Posterior cingulate gyrus (tissue), 11 donors: ENCODE data around the gene PITPNM3.

Experiments
- DNase-seq, 10 donors: peaks; one replicate each; pipeline versions ENCODE4 v3.0.0 to v3.0.0-alpha.2; 2020 to 2021; ENCODE audit warnings: mixed read lengths in 3 of 10
- intact Hi-C: fragments of 100-400 bp; cut with DNase I; formaldehyde crosslinking; loops from one replicate; pipeline ENCODE4 v1.15.1; 2023

Gene PITPNM3

DNA sequence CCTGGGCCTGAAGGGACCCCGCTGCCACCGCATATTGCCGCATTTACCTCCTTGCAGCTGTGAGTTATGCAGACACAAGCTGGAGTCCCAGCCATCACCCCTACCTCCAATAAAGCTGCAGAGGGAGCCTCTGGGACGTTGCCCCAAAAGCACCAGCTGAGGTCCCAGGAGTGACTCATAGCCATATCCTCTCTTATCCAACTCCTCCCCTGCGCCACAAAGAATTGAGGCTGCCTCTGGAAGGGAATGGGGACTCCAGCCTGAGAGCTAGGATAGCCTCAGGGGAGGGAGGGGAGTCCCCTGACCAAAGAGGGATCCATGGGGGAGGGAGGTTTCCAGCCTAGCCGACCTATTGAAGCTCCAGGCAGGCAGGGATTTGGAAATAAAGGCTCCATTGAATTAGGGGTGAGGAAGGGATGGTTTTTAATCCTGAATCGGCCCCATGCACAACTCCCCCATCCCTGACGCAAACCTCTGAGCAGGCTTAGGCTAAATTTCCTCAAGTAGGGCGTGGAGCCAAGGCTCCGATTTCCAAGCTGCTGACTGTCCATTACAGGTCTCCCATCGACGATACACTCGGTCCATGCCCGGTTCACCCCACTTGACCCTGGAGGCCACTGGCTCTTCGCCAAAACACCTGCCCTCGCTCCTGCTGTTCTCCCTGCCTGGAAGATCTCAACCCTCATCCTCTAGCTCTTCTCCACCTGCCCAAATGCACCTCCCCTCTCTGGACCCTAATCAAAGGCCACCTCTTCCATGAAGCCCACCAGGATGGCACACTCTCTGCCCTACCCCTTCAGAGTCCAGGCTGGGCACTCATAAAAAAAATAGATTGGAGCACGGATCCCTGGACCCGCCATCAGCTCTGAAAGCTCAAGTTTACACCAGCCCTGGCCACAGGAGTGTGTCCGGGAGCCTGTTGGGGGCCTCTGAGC, 84.6 kb downstream of the PITPNM3 start:
- intact Hi-C loops, result loop anchor here (10.0 kb wide), 1 partner anchor 173 kb away; the partner anchor contains the start of genes KIAA0753 and TXNDC17
- peak in 3 of 10 donors; percentile 51 to 86 (median 75) for DNase-seq

DNA sequence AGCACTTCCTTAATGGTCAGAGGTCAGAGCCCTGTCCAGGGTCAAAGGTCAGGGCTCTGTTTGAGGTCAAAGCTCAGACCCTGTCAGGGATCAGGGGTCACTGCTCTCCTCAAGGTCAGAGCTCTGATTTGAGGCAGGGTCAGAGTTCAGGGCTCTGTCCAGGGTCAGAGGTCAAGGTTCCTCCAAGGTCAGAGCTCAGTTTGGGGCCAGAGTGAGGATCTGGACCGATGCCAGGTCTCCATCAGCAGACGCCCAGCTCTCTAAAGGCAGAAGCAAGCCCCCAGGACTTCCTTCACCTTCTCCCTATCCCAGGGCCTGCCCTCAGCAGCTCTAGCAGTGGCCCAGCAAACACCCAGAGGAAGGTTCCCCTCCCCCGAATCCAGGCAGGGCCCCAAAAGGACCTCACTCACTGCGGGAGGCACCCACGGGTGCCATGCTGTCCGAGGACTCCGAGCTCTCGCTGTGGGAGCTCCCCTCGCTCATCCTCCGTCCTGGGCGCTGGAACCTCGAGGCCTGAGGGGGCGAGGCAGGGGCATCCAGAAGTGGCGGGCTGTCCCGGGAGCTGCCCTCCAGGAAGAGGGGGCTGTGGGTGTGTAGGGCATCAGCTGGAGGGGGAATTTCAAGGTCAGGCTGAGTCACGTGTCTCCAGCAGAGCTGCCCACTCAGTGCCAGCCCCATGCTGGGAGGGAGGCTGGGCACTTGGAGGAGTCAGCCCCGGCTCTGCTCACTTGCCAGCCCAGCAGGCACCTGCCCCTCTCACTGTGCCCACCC, 85.4 kb downstream of the PITPNM3 start:
- intact Hi-C loops, result loop anchor here (10.0 kb wide), 1 partner anchor 174 kb away; the partner anchor contains the start of genes KIAA0753 and TXNDC17
- DNase-seq, result peak in 2 of 10 donors; percentile 59 to 65

DNA sequence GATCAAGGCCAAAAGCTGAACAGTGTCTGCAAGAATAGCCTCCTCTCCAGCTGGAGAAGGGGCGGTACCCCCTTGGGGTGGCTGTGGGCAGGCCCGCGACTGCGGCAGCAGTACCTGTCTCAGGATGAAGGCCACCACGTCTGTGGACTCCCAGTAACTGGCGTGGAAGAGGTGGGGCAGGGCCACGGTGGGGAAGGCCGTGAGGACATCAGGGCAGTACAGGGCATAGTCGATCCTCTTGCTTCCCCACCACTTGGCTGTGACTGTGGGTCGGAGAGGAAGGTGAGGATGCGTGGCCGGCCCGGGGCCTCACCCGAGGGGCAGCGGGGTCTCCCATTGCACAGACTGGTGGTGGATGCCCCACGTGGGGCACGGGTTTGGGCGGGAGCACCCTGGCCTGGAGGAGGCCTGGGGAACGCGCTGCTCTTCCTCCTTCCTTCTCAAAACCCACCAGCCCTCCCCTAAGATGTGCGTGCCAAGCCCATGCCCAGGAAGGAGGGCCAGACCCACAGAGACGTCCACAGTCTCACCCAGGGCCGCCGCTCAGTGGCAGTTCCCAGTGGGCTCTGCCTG, 86.1 kb downstream of the PITPNM3 start:
- peak in 3 of 10 donors; percentile 42 to 78 (median 54) for DNase-seq
- intact Hi-C loops, result loop anchor here (10.0 kb wide), 1 partner anchor 175 kb away; the partner anchor contains the start of genes KIAA0753 and TXNDC17

DNA sequence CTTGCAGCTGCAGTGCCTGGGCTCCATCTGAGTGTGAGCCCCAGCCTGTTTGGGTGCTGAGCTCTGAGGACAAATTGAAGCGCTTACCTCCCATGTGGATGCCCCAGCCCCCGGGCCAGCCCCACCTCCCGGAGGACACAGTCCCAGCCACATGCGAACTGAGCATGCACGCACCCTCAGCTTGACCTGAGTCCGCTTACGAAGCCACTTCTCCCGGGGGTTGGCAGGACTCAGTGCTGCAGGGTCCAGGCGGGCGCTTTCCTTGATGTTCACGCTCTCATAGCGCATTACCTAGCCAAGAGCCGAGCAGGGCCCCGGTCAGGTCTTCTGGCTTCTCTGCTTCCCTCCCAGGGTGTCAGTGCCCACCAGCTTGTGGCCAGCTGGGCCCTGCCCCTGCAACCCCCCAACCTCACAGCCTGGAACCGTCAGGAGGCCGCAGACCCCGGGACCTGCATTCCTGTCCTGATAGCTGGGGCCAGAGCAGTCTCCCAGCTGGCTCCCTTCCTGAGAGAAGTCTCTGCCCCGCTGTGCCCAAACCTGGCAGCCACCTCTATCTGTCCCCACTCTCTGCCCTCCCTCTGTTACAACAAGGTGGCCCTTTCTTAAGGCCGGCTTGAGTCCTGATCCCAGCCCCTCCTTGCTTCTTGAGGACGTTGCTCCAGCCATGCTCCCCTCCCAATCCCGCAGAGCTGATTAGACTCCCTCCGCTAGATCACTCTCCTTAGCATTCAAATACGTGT, 88.1 kb downstream of the PITPNM3 start:
- intact Hi-C loops, result no loop called here
- DNase-seq, result peak in 3 of 10 donors; percentile 47 to 82 (median 81)

GRCh38 chr17:6467567-6467966, 88.8 kb downstream of the PITPNM3 start:
- intact Hi-C loops, result no loop called here
- no peak for DNase-seq

DNA sequence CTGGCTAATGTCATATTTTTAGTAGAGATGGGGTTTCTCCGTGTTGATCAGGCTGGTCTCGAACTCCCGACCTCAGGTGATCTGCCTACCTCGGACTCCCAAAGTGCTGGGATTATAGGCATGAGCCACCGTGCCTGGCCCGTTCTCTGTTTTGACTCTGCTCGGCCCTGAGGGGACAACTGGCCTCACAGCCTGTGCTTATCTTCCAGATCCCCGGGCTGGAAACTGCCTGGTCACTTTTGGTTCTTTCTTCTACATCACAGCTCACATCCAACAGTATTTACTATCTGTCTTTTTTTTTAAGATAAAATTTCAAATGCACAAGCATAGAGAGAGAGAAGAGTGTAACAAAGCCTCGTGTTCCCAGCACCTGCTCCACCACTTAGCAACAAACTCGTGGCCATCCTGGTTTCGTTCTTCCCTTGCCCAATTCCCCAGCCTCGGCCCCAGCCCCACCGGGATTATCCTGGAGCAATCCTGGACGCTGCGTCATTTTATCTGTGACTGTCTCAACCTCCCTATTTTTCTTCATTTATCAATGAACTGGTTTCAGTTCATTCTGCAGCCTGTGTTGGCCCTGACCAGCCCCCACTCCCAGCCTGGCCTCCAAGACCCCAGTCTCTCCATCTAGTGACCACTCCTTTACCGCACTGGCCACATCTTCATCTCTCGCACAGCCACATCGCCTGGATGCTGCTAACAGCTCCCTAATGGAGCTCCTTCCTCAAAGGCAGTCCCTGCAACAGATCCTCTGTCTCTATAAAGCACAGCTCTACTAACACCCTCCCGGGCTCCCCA, 91.0 kb downstream of the PITPNM3 start:
- intact Hi-C loops, result no loop called here
- peak in 3 of 10 donors; percentile 33 to 55 (median 42) for DNase-seq

DNA sequence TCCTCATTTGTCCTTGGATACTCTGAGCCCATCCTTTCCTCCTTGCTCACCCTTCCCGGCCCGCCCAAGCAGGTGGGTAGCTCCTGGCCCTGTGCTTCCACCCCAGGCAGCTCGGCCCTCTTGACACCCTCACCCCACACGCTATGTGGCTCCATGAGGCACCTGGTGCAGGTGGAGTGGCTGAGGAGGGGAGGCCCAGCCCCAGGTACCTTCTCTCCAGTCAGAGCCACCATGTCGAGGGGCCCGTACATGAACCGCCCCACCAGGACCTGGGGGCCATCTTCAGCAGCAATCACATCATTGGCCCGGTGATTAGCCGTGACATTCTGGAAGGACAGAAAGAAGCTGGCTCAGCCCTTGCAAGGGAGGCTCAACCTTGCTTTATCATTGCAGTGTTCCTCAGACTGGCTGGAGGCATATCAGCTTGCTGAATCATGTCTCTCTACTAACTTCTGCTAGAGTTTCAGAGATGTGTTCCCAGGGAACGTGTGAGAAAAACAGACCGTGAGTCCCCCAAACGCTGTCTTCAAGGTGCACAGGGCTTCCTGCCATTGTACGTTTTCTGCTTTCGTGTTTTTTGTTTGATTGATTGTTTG, 91.8 kb downstream of the PITPNM3 start:
- DNase-seq, result no peak
- intact Hi-C loops, result no loop called here

GRCh38 chr17:6463616-6464445, 92.5 kb downstream of the PITPNM3 start:
- intact Hi-C loops, result no loop called here
- peak in 2 of 10 donors; percentile 47 to 62 for DNase-seq

DNA sequence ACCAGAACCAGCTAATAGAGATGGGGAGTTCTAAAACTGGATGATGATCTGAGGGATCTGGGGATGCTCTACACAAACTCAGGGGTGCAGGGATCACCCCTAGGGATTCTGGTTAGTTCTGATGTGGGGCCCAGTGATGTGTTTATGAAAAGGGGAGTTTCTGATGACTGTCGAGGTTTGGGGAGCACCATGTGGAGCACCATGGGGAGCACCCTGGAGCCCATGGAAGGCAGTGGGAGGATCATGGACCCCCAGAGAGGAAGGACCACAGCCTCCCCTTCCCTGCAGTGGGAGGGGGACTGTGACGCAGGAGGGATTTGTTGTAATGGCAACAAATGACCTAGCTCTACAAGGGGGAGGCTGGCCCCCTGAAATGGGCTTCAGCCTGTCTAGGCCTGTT, 93.7 kb downstream of the PITPNM3 start:
- intact Hi-C loops, result no loop called here

GRCh38 chr17:6461792-6462524, 94.4 kb downstream of the PITPNM3 start:
- DNase-seq, result peak in 1 of 10 donors; percentile 6
- intact Hi-C loops, result no loop called here

More for the DNA sequence above, 93.7 kb downstream of the PITPNM3 start:
- peak in 1 of 10 donors; percentile 33 for DNase-seq

DNA sequence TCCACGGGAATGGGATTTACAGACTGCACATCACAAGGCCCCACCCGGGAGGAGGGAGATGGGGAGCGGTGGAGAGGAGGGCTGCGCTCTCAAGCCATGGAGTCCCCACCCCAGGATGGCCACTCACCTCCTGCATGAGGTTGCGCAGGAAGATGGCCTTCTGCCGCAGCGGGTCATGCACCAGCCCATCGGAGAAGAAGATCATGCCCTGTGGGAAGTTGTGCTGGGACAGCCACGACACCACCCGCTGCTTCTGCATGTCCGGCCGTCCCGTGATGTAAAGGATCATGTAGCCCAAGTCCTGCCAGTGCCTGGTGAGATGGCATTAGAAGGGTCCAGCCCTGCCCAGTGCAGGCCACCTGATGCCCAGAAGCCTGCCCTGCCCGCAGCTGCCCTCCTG, 95.1 kb downstream of the PITPNM3 start:
- DNase-seq, result peak in 1 of 10 donors; percentile 82
- intact Hi-C loops, result no loop called here

GRCh38 chr17:6460531-6461161, 95.7 kb downstream of the PITPNM3 start:
- intact Hi-C loops, result no loop called here
- no peak for DNase-seq

- DNase-seq, result peak in 2 of 10 donors; percentile 43 to 55
- intact Hi-C loops, result no loop called here
Observed at GRCh38 chr17:6458460-6458950, 97.8 kb downstream of the PITPNM3 start.

DNA sequence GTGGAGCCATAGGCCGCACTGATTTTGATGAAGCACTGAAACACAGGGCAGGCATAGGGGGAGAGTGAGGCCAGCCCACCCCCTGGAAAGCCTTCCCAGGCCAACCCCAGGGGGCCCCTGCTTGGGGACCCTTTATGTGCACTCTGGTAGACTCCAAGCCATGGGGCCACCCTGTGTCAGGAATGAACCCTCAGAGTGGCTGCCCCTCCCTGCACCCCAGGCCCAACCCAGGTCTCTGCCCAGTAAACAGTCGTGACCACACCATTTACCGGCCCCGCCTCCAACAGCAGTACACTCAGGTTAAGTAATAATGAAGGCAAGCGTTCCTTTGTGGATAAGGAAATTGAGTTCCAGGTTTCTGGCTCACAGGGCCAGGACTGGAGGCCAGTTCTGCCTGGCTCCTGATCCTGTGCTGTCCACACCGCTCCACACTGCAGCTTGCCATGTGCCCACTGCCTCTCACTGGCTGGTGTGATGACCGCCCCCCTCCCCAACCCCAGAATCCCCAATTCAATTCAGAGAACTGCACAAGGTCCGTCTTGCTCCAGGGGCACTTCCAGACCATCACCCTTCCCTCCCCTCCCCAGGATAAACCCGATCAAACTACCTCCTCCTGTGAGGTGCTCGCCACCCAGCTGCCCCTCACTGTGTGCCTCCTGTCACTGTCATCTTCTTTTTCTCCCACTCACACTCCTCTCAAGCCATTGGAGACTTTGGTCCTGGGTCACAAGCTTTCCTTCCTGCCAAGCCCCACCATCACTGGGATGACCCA, 98.5 kb downstream of the PITPNM3 start:
- intact Hi-C loops, result no loop called here
- DNase-seq, result peak in 2 of 10 donors; percentile 51 to 70

- DNase-seq, result peak in 1 of 10 donors; percentile 26
- intact Hi-C loops, result no loop called here
Observed at GRCh38 chr17:6456914-6457687, 99.3 kb downstream of the PITPNM3 start.
